Epithelial cell of esophagus (primary cell): ENCODE results near the gene CCDC85A.
A peak's percentile ranks its signal among the peaks of the same experiment; 100 is the strongest.
"Not testable (repeated sequence)": the region's sequence is repeated elsewhere in the genome, so short reads cannot be mapped to it uniquely, and the experiment has no call there.

ENCODE experiments used
- DNase-seq: peaks from one replicate; pipeline ENCODE4 v3.0.0; 2010; ENCODE audit warnings: low read depth
- H3K4me3 ChIP-seq: 2 replicates; pipeline ENCODE4 v1.5.1; 2011; ENCODE audit warnings: mild to moderate bottlenecking, low read length, control low read depth
- TF ChIP-seq, protein P1 (sequence below): IDR thresholded peaks from 2 replicates; pipeline ENCODE4 v1.5.1; 2011; ENCODE audit warnings: low read depth, mild to moderate bottlenecking, low read length, control low read depth, inconsistent platforms; ENCODE audit not compliant: insufficient read depth; ENCODE audit errors: missing control alignments

CCDC85A gene

DNA sequence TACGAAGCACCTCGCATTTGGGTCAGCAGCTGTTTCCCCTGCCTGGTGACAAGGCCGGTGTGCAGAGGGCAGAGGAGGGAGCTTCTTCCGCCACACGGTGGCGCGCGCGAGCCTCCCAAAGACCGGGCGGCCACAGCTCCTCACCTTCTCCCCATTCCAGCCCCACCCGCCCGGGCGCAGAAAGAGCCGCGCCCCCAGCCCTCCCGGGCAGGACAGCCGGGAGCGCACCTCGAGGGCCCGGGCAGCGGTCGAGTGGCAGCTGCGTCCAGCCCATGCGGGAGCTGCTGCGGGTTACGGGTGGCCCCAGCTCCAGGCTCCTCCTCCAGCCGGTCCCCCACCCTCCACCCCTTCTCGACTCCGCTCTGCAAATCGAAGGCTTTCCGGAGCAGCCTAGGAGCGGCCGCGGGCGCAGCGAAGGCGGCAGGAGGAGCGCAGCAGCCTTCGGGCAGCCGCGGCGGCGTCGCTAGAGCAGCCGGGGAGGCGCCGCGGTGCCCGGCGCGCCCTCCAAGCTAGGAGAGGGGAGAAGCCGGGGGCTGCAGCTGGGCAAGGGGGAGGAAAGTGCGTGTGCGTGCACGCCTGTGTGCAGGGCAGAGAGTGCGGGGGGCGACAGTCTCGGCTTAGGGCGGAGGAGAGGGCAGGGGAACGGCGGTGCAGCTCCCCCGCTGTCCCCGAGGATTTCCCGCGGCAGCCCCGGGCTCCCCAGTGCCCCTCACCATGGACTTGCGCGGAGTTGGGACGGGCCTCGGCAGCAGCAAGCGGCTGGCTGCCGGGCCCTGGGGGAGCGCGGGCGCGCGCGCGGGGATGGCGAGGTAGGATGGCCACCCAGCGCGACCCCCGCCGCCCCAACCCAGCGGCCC is at the start of gene CCDC85A:
TSS of gene CCDC85A (plus strand) at position 348 of the 857 bp plus-strand sequence. CDS start 635 bp downstream, outside the sequence.
- peak; percentile 83 for DNase-seq
- H3K4me3 ChIP-seq, result peak within 1 kb of the TSS; percentile 36
- TF ChIP-seq, protein P1, sequence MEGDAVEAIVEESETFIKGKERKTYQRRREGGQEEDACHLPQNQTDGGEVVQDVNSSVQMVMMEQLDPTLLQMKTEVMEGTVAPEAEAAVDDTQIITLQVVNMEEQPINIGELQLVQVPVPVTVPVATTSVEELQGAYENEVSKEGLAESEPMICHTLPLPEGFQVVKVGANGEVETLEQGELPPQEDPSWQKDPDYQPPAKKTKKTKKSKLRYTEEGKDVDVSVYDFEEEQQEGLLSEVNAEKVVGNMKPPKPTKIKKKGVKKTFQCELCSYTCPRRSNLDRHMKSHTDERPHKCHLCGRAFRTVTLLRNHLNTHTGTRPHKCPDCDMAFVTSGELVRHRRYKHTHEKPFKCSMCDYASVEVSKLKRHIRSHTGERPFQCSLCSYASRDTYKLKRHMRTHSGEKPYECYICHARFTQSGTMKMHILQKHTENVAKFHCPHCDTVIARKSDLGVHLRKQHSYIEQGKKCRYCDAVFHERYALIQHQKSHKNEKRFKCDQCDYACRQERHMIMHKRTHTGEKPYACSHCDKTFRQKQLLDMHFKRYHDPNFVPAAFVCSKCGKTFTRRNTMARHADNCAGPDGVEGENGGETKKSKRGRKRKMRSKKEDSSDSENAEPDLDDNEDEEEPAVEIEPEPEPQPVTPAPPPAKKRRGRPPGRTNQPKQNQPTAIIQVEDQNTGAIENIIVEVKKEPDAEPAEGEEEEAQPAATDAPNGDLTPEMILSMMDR, result peak; percentile 83

DNA sequence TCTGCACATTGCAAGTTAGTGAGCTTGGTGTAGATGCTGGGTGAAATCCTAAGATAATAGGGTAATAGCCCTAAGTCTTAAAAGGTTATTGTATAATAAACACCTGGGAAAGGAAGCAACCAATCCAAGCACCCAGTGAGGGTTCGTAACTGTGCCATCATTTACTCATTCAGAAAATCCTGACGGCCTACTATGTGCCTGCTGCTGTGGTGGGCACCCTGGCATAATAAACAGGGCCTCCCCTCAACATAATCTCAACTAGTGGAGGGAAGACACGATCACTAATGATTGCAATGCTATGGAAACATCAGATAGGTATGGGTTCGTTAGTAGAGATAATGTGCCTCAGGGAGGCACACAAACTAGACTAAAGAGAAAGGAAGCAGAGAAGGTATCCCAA is 48.9 kb upstream of the CCDC85A start:
- DNase-seq, result no peak
- H3K4me3 ChIP-seq, result no peak overlapping the region
- TF ChIP-seq, protein P1, result no peak

DNA sequence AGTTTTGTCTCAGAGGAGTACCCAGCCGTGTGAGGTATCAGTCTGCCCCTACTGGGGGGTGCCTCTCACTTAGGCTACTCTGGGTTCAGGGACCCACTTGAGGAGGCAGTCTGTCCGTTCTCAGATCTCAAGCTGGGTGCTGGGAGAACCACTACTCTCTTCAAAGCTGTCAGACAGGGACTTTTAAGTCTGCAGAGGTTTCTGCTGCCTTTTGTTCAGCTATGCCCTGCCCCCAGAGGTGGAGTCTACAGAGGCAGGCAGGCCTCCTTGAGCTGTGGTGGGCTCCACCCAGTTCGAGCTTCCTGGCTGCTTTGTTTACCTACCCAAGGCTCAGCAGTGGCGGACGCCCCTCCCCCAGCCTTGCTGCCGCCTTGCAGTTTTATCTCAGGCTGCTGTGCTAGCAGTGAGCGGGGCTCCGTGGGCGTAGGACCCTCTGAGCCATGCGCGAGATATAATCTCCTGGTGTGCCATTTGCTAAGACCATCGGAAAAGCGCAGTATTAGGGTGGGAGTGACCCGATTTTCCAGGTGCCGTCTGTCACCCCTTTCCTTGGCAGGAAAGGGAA is 41.2 kb upstream of the CCDC85A start:
- DNase-seq, H3K4me3 ChIP-seq: not testable (repeated sequence)

DNA sequence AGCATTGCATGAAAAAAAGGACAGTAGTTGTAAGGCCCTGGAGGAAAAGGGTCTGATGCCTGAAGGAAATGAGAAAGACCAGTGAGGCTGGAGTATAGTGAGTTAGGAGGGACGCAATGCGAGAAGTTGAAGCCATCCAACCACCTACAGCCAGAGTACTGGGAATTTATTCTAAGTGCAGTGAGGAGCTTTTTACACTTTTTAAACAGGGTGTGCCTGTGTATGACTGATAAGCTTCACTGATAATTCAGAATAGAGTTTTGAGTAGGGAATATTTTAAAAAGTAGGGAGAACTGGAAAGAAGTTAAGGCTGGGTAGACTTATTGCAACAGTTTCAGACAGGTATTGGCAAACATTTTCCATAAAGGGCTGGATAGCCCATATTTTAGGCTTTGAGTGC is 35.9 kb upstream of the CCDC85A start:
- TF ChIP-seq, protein P1, result no peak
- H3K4me3 ChIP-seq, result no peak overlapping the region
- DNase-seq, result no peak

DNA sequence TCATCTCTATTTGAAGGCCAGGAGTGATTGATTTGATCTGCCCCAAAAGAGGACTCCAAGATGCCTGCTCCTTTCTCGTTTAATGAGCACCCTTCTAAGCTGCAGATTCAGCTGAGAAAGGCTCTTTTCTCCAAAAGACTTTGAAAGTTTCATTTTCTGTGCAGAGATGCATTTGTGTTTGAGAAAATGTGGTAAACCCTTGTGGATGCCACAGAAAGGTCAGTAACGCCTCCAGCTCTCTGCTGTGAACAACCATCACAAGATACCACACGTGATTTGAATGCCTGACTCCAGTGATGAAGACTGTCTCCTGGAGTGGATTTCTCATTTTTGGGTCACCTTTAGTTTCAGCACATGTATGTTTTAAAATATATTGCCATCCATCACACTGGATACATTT is 35.0 kb upstream of the CCDC85A start:
- TF ChIP-seq, protein P1, result no peak
- no peak for DNase-seq
- no peak overlapping the region for H3K4me3 ChIP-seq

DNA sequence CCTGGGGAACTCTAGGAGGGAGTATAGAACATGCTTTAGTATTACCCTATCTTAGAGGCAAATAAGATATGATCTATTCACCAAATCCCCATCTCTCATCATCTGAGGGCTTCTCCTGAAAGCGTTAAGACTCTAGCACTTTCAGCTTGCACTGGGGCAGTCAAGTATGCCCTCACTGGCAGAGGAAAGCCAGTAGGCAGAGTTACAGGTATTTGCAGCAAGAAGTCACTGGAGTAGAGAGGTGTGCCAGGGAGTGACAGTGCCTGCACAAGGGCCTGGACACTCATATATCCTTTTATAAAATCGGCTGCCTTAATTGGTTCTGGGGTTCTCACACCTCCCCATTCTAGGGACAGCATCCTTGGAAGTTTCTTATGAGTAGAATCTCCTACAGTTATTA is 31.9 kb upstream of the CCDC85A start:
- TF ChIP-seq, protein P1, result no peak
- DNase-seq, result no peak
- no peak overlapping the region for H3K4me3 ChIP-seq

DNA sequence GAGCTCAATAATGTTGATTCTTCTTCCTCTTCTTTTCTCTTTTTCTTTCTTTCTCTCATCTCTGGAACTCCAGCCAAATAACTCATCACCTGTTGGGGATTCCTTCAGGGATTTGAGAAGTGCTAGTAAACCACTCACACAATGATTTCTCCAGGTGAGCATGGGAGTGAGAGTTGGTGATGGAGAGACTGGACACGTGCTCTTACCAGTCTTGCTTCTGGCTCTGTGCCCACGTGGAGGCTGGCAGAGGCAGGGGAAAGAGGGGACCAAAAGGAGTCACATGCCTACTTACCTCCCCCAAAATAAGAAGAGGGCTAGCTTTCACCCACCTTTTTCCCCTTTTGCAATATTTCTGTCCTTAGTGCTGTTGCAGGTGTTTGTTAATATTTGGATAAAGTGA is 28.6 kb upstream of the CCDC85A start:
- H3K4me3 ChIP-seq, result no peak overlapping the region

DNA sequence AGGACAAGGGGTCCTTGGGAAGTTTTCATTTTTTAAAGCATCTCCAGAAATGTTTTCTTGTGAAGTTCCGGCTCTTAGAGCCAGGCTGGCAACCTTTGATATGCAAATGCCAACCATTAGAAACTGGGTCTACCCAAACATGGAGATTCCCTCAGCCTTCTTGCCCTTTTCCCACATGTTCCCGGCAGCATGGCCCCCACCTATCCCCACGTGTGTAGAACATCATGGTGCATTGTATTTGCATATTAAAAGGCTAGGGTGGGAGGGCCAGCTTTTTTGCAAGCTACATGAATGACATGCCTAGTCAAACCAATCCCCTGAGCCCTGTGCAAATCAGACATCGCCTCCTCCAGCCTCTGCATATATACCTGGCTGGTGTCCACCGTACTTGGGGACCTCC is 23.9 kb upstream of the CCDC85A start:
- H3K4me3 ChIP-seq, DNase-seq: not testable (repeated sequence)

More for the DNA sequence above, 28.6 kb upstream of the CCDC85A start:
- no peak for DNase-seq
- TF ChIP-seq, protein P1, result no peak
